HUES64 (cell line): ENCODE data around the gene PDGFD.

Source experiments
- H3K27ac ChIP-seq: 2 replicates; pipeline ENCODE4 v1.7.0; 2013; ENCODE audit warnings: low read depth, low read length, inconsistent platforms
- H3K27me3 ChIP-seq: 2 replicates; pipeline ENCODE4 v1.6.1; 2013; ENCODE audit warnings: mild to moderate bottlenecking, low read length; ENCODE audit not compliant: insufficient read depth
- H3K36me3 ChIP-seq: 2 replicates; pipeline ENCODE4 v1.6.1; 2013; ENCODE audit warnings: mild to moderate bottlenecking, low read length; ENCODE audit not compliant: insufficient read depth
- H3K4me1 ChIP-seq: 2 replicates; pipeline ENCODE4 v1.6.1; 2013; ENCODE audit warnings: mild to moderate bottlenecking, low read length, moderate library complexity; ENCODE audit not compliant: insufficient read depth
- H3K4me3 ChIP-seq: 2 replicates; pipeline ENCODE4 v1.5.1; 2013; ENCODE audit warnings: mild to moderate bottlenecking, low read length, moderate library complexity
- H3K9ac ChIP-seq: 2 replicates; pipeline ENCODE4 v1.6.1; 2013; ENCODE audit warnings: mild to moderate bottlenecking, low read depth, low read length
- H3K9me3 ChIP-seq: 2 replicates; pipeline ENCODE4 v1.6.1; 2013; ENCODE audit warnings: low read depth, low read length; ENCODE audit not compliant: insufficient read depth
- WGBS: fragments of 150-250, 120-280 bp; methylation state at CpG from one replicate; pipeline ENCODE4 v1.1.7; 2013; ENCODE audit warnings: missing lambda C conversion rate; 5-methylcytosine and 5-hydroxymethylcytosine counted together

The PDGFD gene

DNA sequence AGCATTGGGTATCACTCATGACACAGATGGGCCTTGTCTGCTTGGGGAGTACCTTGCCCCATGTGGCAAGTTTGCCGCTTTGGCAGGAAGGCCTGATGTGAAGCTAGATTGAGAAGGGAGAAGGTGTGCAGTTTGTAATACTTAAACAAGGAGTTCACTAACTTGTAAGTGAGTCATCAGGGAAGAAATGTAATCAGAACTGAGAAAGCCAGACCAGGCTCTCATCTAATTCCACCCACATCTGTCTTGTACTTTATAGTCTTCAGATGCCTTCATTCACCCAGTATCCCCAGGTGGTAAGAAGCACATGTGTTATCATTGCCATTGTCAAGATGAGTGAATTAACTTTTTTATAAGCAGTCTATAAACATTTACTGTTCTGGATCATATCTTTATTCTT is 243.5 kb downstream of the PDGFD start:
- H3K27ac ChIP-seq: no peak overlapping the region
- WGBS: 87% methylated on average over 1 of the region's 1 CpG
- H3K36me3 ChIP-seq: no peaks in the 10 kb centered on the region
- H3K27me3 ChIP-seq: no peaks in the 10 kb centered on the region
- peaks cover 4% of the 10 kb centered on the region; the same call in 1 of the 2 replicates for H3K4me1 ChIP-seq
- no peaks in the 10 kb centered on the region for H3K9me3 ChIP-seq
- no peak overlapping the region for H3K4me3 ChIP-seq
- H3K9ac ChIP-seq: no peak overlapping the region

- no peak overlapping the region for H3K4me3 ChIP-seq
- 78% methylated on average over 6 of the region's 7 CpGs for WGBS
Measured at GRCh38 chr11:103910721-103911120, 253.2 kb downstream of the PDGFD start.

GRCh38 chr11:103907548-103908455 is 256.1 kb downstream of the PDGFD start:
- no peak overlapping the region for H3K9ac ChIP-seq
- no peaks in the 10 kb centered on the region for H3K9me3 ChIP-seq
- 89% methylated on average over 3 of the region's 3 CpGs for WGBS
- peaks cover 6% of the 10 kb centered on the region; the same call in 1 of the 2 replicates for H3K4me1 ChIP-seq
- no peaks in the 10 kb centered on the region for H3K36me3 ChIP-seq
- no peak overlapping the region for H3K27ac ChIP-seq
- no peaks in the 10 kb centered on the region for H3K27me3 ChIP-seq
- H3K4me3 ChIP-seq: no peak overlapping the region

More at GRCh38 chr11:103910721-103911120, 253.2 kb downstream of the PDGFD start:
- Histone ChIP-seq H3K9ac (no peak overlapping the region), H3K27ac (no peak overlapping the region), H3K4me1 (peaks cover 6% of the 10 kb centered on the region; the same call in 1 of the 2 replicates), H3K36me3 (no peaks in the 10 kb centered on the region), H3K27me3 (no peaks in the 10 kb centered on the region), H3K9me3 (0 out of 2 replicates have a peak, but pooled peaks cover 5% of the 10 kb centered on the region)

DNA sequence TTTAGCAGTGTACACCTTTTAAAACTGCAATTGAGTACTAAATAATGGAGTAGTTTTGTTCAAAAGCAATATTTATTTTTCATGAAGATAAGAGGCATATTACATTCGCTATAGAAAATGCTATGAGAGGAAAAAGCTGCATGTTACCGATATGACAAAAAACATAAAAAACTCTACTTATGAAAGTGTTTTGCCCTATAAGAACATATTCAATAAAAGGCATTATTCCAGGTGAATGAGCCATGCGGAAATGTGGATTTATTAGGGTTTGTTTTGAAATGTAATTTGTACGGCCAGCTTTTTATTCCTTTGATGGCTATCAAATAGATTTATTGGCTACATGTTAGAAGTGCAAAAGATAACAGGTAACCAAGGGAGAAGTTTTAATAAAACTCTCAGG is 256.8 kb downstream of the PDGFD start:
- H3K9me3 ChIP-seq: no peaks in the 10 kb centered on the region
- H3K9ac ChIP-seq: no peak overlapping the region
- H3K36me3 ChIP-seq: no peaks in the 10 kb centered on the region
- 48% methylated on average over 2 of the region's 4 CpGs for WGBS
- H3K27ac ChIP-seq: no peak overlapping the region
- H3K4me3 ChIP-seq: no peak overlapping the region
- H3K27me3 ChIP-seq: no peaks in the 10 kb centered on the region
- peaks cover 6% of the 10 kb centered on the region; the same call in 1 of the 2 replicates for H3K4me1 ChIP-seq

DNA sequence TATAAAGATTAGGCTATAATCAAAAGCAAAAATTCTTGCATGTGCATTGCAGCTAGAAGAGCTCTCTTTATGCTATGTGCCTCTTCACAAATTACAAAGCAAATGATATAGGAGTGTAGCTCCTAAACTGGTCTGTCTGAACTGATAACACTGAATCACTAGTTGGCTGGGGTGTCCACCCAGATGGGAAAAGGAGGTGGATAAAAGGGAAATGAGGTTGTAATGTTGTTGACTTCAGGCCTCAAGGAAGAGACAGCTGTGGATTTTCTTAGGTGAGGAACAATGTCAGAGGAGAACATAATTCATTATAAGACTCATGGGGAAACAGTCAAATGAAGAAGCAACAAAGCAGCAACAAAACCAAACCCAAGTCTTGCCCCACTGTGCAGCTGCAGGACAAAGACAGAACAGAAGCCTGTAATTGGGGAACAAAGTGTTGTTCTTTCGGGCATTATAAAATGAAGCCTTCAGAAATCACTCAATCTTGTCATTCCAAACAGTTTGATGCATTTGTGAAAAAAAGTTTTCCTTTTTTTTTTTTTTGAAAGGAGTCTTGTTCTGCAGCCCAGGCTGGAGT is 257.6 kb downstream of the PDGFD start:
- Histone ChIP-seq H3K4me1 (peaks cover 6% of the 10 kb centered on the region; the same call in 1 of the 2 replicates), H3K9ac (no peak overlapping the region), H3K9me3 (no peaks in the 10 kb centered on the region), H3K4me3 (no peak overlapping the region), H3K27me3 (no peaks in the 10 kb centered on the region), H3K27ac (no peak overlapping the region), H3K36me3 (no peaks in the 10 kb centered on the region)
- WGBS: 100% methylated on average over 1 of the region's 1 CpG

GRCh38 chr11:103904324-103904667 is 259.7 kb downstream of the PDGFD start:
- Histone ChIP-seq H3K27ac (no peak overlapping the region), H3K4me1 (peaks cover 6% of the 10 kb centered on the region; the same call in 1 of the 2 replicates), H3K9me3 (no peaks in the 10 kb centered on the region), H3K9ac (no peak overlapping the region), H3K36me3 (no peaks in the 10 kb centered on the region), H3K27me3 (no peaks in the 10 kb centered on the region), H3K4me3 (no peak overlapping the region)
- WGBS: 97% methylated on average over 2 of the region's 3 CpGs

DNA sequence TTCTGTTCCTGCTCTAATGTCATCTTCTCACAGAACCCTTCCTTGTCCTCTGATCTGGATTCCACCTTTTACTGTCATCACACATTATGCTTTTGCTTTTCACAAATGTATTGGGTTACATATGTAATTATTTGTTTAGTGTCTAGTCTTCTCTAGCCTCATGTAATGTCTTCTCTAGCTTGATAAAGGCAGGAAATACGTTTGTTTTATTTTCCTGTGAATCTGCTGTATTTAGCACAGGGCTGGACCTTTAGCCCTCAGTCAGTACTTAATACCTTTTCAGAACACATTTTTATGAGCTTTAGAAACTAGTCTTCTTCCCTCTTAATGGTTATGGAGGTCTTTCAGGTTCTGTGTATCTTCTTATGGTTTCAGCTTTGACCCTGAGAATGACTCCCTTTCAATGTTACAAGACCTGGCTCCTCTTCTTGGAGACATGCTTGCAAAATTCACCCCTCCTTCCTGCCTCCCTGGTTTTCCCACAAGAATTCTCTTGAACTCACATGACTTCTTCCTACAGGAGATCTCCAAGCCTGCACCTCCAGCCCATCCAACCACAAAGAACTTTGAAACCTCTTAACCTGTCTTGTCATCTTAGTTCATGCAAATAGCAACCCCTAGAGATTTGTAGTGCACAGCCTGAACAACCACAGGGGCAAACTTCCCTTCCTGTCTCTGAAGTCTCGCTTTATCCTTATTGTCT is 260.2 kb downstream of the PDGFD start:
- no peaks in the 10 kb centered on the region for H3K9me3 ChIP-seq
- 95% methylated on average over 2 of the region's 2 CpGs for WGBS
- no peaks in the 10 kb centered on the region for H3K27me3 ChIP-seq
- no peaks in the 10 kb centered on the region for H3K36me3 ChIP-seq
- no peak overlapping the region for H3K27ac ChIP-seq
- no peak overlapping the region for H3K9ac ChIP-seq
- no peak overlapping the region for H3K4me3 ChIP-seq
- H3K4me1 ChIP-seq: peaks cover 6% of the 10 kb centered on the region; the same call in 1 of the 2 replicates

GRCh38 chr11:103902994-103903393 is 261.0 kb downstream of the PDGFD start:
- Histone ChIP-seq H3K27me3 (no peaks in the 10 kb centered on the region), H3K36me3 (no peaks in the 10 kb centered on the region), H3K9ac (no peak overlapping the region), H3K9me3 (no peaks in the 10 kb centered on the region), H3K4me3 (no peak overlapping the region), H3K27ac (no peak overlapping the region), H3K4me1 (0 out of 2 replicates have a peak, but pooled peaks cover 2% of the 10 kb centered on the region)
- 100% methylated on average over 1 of the region's 1 CpG for WGBS

GRCh38 chr11:103901656-103902055 is 262.3 kb downstream of the PDGFD start:
- H3K27me3 ChIP-seq: no peaks in the 10 kb centered on the region
- no peak overlapping the region for H3K9ac ChIP-seq
- no peak overlapping the region for H3K4me3 ChIP-seq
- no peaks in the 10 kb centered on the region for H3K9me3 ChIP-seq
- H3K4me1 ChIP-seq: no peaks in the 10 kb centered on the region
- WGBS: 83% methylated on average over 1 of the region's 1 CpG
- no peaks in the 10 kb centered on the region for H3K36me3 ChIP-seq
- H3K27ac ChIP-seq: no peak overlapping the region

GRCh38 chr11:103898577-103899336 is 265.2 kb downstream of the PDGFD start:
- WGBS: 87% methylated on average over 4 of the region's 5 CpGs
- Histone ChIP-seq H3K4me3 (no peak overlapping the region), H3K9me3 (no peaks in the 10 kb centered on the region), H3K4me1 (no peaks in the 10 kb centered on the region), H3K36me3 (no peaks in the 10 kb centered on the region), H3K9ac (no peak overlapping the region), H3K27ac (no peak overlapping the region), H3K27me3 (no peaks in the 10 kb centered on the region)
